ENCODE measurements around the gene PIK3R5. TPM values are rescaled to one million over a fixed set of nuclear protein-coding genes. Genes with fewer than 3 reads are reported as not detected.

Gene PIK3R5
- total RNA-seq, 1 experiment from 2014 or later: 0.09 TPM

GRCh38 chr17:8830141-8830540 is 135.4 kb downstream of the PIK3R5 start:
- no peaks in the 10 kb centered on the region for H3K27me3 ChIP-seq (replicated peaks; ENCODE audit: insufficient read depth, low read depth, low read length, poor library complexity)
- no peak overlapping the region for H3K27ac ChIP-seq (ENCODE audit: low read depth, low read length, poor library complexity, severe bottlenecking)
- CTCF ChIA-PET: no interaction called here
- intact Hi-C loops (cut with micrococcal nuclease; ENCODE audit: unreplicated experiment): no loop called here
- no peak for DNase-seq (ENCODE audit: low spot score)
- H3K36me3 ChIP-seq (ENCODE audit: insufficient read depth, low read length, poor library complexity, severe bottlenecking): no peaks in the 10 kb centered on the region
- H3K9me3 ChIP-seq (ENCODE audit: low read depth, low read length, poor library complexity, severe bottlenecking): no peaks in the 10 kb centered on the region
- H3K4me3 ChIP-seq (ENCODE audit: low read depth, low read length, poor library complexity, severe bottlenecking): no peak overlapping the region
- H3K4me1 ChIP-seq (ENCODE audit: insufficient read depth, low read length, poor library complexity, severe bottlenecking): no peaks in the 10 kb centered on the region
- no TSS peak for BruUV-seq (replicated peaks)
- TF ChIP-seq EZH2 (IDR thresholded peaks at IDR 0.05; ENCODE audit: borderline replicate concordance, low read depth, low read length, poor library complexity, severe bottlenecking) (no peak), CTCF (conservative IDR thresholded peaks at IDR 0.05; ENCODE audit: low read depth, low read length) (no peak)
- POLR2A ChIA-PET (ENCODE audit: low non-redundant PET): no interaction called here

- no peaks in the 10 kb centered on the region for H3K27me3 ChIP-seq (replicated peaks; ENCODE audit: insufficient read depth, low read depth, low read length, poor library complexity)
- BruUV-seq (replicated peaks): no TSS peak
- H3K36me3 ChIP-seq (ENCODE audit: insufficient read depth, low read length, poor library complexity, severe bottlenecking): no peaks in the 10 kb centered on the region
- no peak for DNase-seq (ENCODE audit: low spot score)
- POLR2A ChIA-PET (ENCODE audit: low non-redundant PET): no interaction called here
- intact Hi-C loops (cut with micrococcal nuclease; ENCODE audit: unreplicated experiment): no loop called here
- no peak overlapping the region for H3K4me3 ChIP-seq (ENCODE audit: low read depth, low read length, poor library complexity, severe bottlenecking)
- H3K9me3 ChIP-seq (ENCODE audit: low read depth, low read length, poor library complexity, severe bottlenecking): peaks cover 6% of the 10 kb centered on the region
- H3K4me1 ChIP-seq (ENCODE audit: insufficient read depth, low read length, poor library complexity, severe bottlenecking): no peaks in the 10 kb centered on the region
- TF ChIP-seq CTCF (conservative IDR thresholded peaks at IDR 0.05; ENCODE audit: low read depth, low read length) (no peak), EZH2 (IDR thresholded peaks at IDR 0.05; ENCODE audit: borderline replicate concordance, low read depth, low read length, poor library complexity, severe bottlenecking) (no peak)
- no peak overlapping the region for H3K27ac ChIP-seq (ENCODE audit: low read depth, low read length, poor library complexity, severe bottlenecking)
- CTCF ChIA-PET: no interaction called here
Measured at GRCh38 chr17:8829036-8829941, 136.2 kb downstream of the PIK3R5 start.

Other genes starting within 250 kb of the PIK3R5 start
- gene CCDC42, start 220.9 kb downstream of the PIK3R5 start, total RNA-seq (2021): 0.28 TPM in 1 of 2 replicates, not detected in the other
- not detected in 2 replicates for gene SPDYE4, start 207.2 kb downstream of the PIK3R5 start, total RNA-seq (2021)
- not detected in 2 replicates for gene MFSD6L, start 166.3 kb downstream of the PIK3R5 start, total RNA-seq (2021)
- gene PIK3R6, start 98.0 kb downstream of the PIK3R5 start, total RNA-seq (2021): 0.13 TPM in 1 of 2 replicates, not detected in the other
- gene NTN1, start 55.8 kb upstream of the PIK3R5 start, total RNA-seq (2021): 4.3 TPM in 2 replicates

Data from A673 (cell line).